Activated B cell treated with CpG ODN at 0.5 μM for 24 hours (primary cell): ENCODE data around the gene DRGX. TPM values are rescaled to one million over a fixed set of nuclear protein-coding genes. Genes with fewer than 3 reads are reported as not detected.

Experiments
- ATAC-seq: fragments of 200-7000 bp; cut with Tn5 transposase; one replicate; pipeline ENCODE4 v1.10.0; 2021; ENCODE audit warnings: low read depth, mild to moderate bottlenecking, moderate library complexity
- CTCF ChIA-PET: fragments of 350-600 bp; sonication (Branson Sonifier 250); formaldehyde crosslinking; loops from one replicate; lab custom pipeline; 2021; ENCODE audit warnings: antibody characterized with exemption; lab: Charles Lee
- POLR2A ChIA-PET: fragments of 350-600 bp; sonication (Branson Sonifier 250); formaldehyde crosslinking; loops from one replicate; lab custom pipeline; 2021; ENCODE audit warnings: antibody characterized with exemption; lab: Charles Lee
- DNase-seq: peaks from one replicate; pipeline ENCODE4 v3.0.0; 2022
- H3K27ac Mint-ChIP-seq: one replicate; pipeline ENCODE4 v1.8.0; 2020; ENCODE audit warnings: mixed read lengths
- H3K27me3 Mint-ChIP-seq: one replicate; pipeline ENCODE4 v1.8.0; 2021; ENCODE audit warnings: mixed read lengths
- H3K36me3 Mint-ChIP-seq: one replicate; pipeline ENCODE4 v1.8.0; 2021; ENCODE audit warnings: low read depth, mixed read lengths
- H3K4me1 Mint-ChIP-seq: one replicate; pipeline ENCODE4 v1.8.0; 2021; ENCODE audit warnings: mixed read lengths
- H3K4me3 Mint-ChIP-seq: one replicate; pipeline ENCODE4 v1.8.0; 2020; ENCODE audit warnings: mild to moderate bottlenecking, mixed read lengths
- H3K9me3 Mint-ChIP-seq: one replicate; pipeline ENCODE4 v1.8.0; 2020; ENCODE audit warnings: mixed read lengths
- intact Hi-C: fragments of 100-400 bp; cut with micrococcal nuclease; formaldehyde crosslinking; loops from one replicate; pipeline ENCODE4 v1.15.1; 2024
- total RNA-seq: library from RNA; stranded (reverse); gene quantifications from 2 replicates; pipeline ENCODE4 v1.2.3, GENCODE V29; 2022
- TF ChIP-seq, protein P1 (sequence below): fragments of 200-600 bp; IDR thresholded peaks from one replicate; pipeline ENCODE4 v1.8.0; 2022; ENCODE audit warnings: antibody characterized with exemption, mild to moderate bottlenecking

Gene DRGX
- total RNA-seq, 1 donor from 2014 or later: not detected

DNA sequence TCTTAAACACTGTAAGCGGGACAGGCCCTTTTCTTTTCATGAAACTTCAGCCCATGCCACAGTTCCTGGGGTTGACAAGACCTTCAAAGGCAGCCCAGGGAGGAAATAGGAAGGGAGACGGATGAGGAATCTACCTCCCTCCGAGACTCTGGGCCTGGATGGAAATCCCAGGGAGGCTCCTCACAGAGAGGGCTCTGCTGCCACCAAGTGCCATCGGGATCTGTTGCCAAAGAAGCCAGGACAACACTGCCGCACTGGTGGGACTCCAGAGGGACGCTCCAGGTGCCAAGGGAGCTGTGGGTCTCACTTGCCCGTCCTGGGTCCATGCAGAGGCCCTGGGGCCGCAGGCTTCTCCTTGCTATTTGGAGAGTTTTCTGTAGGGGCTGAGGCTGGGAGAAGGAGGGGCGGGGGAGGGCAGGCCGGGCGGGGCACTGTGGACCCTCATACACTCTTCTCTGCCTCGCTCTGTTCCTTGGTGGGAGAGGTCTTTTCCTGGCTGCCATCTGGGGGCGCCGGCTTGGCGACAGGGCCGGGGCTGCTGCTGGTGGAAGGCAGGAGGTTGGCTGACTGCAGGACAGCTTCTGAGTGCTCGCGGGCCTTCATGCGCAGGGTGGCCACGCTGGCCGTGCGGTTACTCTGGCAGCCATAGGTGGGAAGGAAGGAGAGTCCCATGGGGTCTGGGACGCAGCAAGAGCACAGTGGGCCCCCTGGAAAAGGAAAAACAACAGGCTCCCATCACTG lies 30.0 kb downstream of the DRGX start:
- DNase-seq: no peak
- TF ChIP-seq, protein P1, sequence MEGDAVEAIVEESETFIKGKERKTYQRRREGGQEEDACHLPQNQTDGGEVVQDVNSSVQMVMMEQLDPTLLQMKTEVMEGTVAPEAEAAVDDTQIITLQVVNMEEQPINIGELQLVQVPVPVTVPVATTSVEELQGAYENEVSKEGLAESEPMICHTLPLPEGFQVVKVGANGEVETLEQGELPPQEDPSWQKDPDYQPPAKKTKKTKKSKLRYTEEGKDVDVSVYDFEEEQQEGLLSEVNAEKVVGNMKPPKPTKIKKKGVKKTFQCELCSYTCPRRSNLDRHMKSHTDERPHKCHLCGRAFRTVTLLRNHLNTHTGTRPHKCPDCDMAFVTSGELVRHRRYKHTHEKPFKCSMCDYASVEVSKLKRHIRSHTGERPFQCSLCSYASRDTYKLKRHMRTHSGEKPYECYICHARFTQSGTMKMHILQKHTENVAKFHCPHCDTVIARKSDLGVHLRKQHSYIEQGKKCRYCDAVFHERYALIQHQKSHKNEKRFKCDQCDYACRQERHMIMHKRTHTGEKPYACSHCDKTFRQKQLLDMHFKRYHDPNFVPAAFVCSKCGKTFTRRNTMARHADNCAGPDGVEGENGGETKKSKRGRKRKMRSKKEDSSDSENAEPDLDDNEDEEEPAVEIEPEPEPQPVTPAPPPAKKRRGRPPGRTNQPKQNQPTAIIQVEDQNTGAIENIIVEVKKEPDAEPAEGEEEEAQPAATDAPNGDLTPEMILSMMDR: no peak
- Mint-ChIP-seq H3K4me3 (no peak overlapping the region), H3K36me3 (no peaks in the 10 kb centered on the region), H3K4me1 (peaks cover 12% of the 10 kb centered on the region), H3K27ac (no peak overlapping the region), H3K9me3 (no peaks in the 10 kb centered on the region), H3K27me3 (peaks cover 11% of the 10 kb centered on the region)
- no peak for ATAC-seq
- ChIA-PET POLR2A (no interaction called here), CTCF (no interaction called here)
- intact Hi-C loops: no loop called here

DNA sequence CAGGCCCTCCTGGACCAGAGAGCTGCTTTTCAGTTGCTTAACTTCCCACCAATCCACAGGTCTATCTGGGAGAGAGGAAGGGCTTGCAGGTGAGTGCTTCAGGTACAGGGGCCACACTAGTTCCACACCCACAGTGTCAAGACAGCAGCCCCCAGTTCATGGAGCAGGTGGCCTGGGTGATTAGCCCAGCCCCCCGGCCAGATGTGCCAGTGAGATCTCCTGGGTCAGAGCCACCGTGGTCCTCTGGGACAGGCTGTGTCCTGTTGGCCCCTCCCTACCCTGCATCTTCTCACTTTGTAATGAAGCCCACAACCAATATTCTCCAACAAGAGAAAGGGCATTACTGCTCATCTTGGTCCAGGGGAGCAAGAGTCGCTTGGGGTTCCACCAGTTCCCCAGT lies 30.6 kb downstream of the DRGX start:
- H3K27ac Mint-ChIP-seq: no peak overlapping the region
- no peaks in the 10 kb centered on the region for H3K36me3 Mint-ChIP-seq
- DNase-seq (no peak), ATAC-seq (no peak)
- TF ChIP-seq, protein P1: no peak
- intact Hi-C loops: no loop called here
- peaks cover 12% of the 10 kb centered on the region for H3K4me1 Mint-ChIP-seq
- peaks cover 7% of the 10 kb centered on the region for H3K27me3 Mint-ChIP-seq
- no peak overlapping the region for H3K4me3 Mint-ChIP-seq
- ChIA-PET POLR2A (no interaction called here), CTCF (no interaction called here)
- H3K9me3 Mint-ChIP-seq: no peaks in the 10 kb centered on the region

DNA sequence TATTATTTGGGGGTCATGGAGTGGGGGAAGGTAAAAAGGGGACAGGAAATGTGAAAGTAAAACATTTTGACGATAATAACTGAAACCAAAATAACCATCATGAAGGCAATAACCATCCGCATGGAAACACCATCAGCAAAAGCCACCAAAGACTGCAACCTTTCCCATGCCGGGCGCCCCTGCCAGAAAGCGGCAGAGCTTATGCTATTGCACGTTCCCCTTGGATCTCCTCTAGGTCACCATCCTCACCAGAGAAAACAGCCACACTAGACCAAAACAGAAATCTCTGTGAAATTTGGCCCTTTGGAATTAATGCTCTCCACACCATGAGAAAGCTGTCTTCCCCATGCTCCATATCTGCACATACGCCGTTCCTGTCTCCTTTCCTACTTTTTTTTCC lies 31.1 kb downstream of the DRGX start:
- H3K27me3 Mint-ChIP-seq: peaks cover 7% of the 10 kb centered on the region
- TF ChIP-seq, protein P1: no peak
- DNase-seq (no peak), ATAC-seq (no peak)
- no peaks in the 10 kb centered on the region for H3K9me3 Mint-ChIP-seq
- no peak overlapping the region for H3K27ac Mint-ChIP-seq
- no peaks in the 10 kb centered on the region for H3K36me3 Mint-ChIP-seq
- POLR2A ChIA-PET: no interaction called here
- CTCF ChIA-PET: no interaction called here
- H3K4me1 Mint-ChIP-seq: peaks cover 12% of the 10 kb centered on the region
- H3K4me3 Mint-ChIP-seq: no peak overlapping the region
- intact Hi-C loops: loop anchor here (5.0 kb wide), 1 partner anchor 187 kb away; no protein-coding TSS in a partner anchor

- ATAC-seq (no peak), DNase-seq (no peak)
- TF ChIP-seq, protein P1: no peak
- Mint-ChIP-seq H3K4me1 (peaks cover 12% of the 10 kb centered on the region), H3K36me3 (no peaks in the 10 kb centered on the region), H3K4me3 (no peak overlapping the region), H3K9me3 (no peaks in the 10 kb centered on the region), H3K27ac (no peak overlapping the region), H3K27me3 (peaks cover 3% of the 10 kb centered on the region)
- ChIA-PET POLR2A (no interaction called here), CTCF (no interaction called here)
- intact Hi-C loops: loop anchor here (5.0 kb wide), 1 partner anchor 187 kb away; no protein-coding TSS in a partner anchor
Observed at GRCh38 chr10:49364051-49364450, 31.8 kb downstream of the DRGX start.

GRCh38 chr10:49363309-49364031 lies 32.4 kb downstream of the DRGX start:
- TF ChIP-seq, protein P1: no peak
- POLR2A ChIA-PET: no interaction called here
- no peaks in the 10 kb centered on the region for H3K9me3 Mint-ChIP-seq
- CTCF ChIA-PET: no interaction called here
- peaks cover 12% of the 10 kb centered on the region for H3K4me1 Mint-ChIP-seq
- ATAC-seq (no peak), DNase-seq (no peak)
- intact Hi-C loops: loop anchor here (2.0 to 5.0 kb wide), 2 partner anchors 173 to 186 kb away; no protein-coding TSS in a partner anchor
- no peak overlapping the region for H3K27ac Mint-ChIP-seq
- peaks cover 6% of the 10 kb centered on the region for H3K27me3 Mint-ChIP-seq
- H3K4me3 Mint-ChIP-seq: no peak overlapping the region
- H3K36me3 Mint-ChIP-seq: no peaks in the 10 kb centered on the region
